ENCODE measurements around the gene EXOC4. TPM values are rescaled to one million over a fixed set of nuclear protein-coding genes. Genes with fewer than 3 reads are reported as not detected.

The EXOC4 gene
- total RNA-seq, 1 donor from 2014 or later, result 145 TPM

GRCh38 chr7:134067164-134067563, 814.3 kb downstream of the EXOC4 start:
- Mint-ChIP-seq H3K36me3 (ENCODE audit: insufficient read depth) (peaks cover 19% of the 10 kb centered on the region), H3K4me3 (ENCODE audit: low read depth) (no peak overlapping the region), H3K4me1 (ENCODE audit: low read depth) (no peaks in the 10 kb centered on the region), H3K27ac (no peak overlapping the region), H3K27me3 (no peaks in the 10 kb centered on the region), H3K9me3 (ENCODE audit: low read depth) (no peaks in the 10 kb centered on the region)
- no peak for TF ChIP-seq CTCF (IDR thresholded peaks at IDR 0.05; ENCODE audit: unreplicated experiment)
- no peak for DNase-seq (ENCODE audit: low spot score, unreplicated experiment)

- peak overlapping the region; percentile 35 for H3K27ac Mint-ChIP-seq
- no peak for DNase-seq (ENCODE audit: low spot score, unreplicated experiment)
- no peaks in the 10 kb centered on the region for H3K4me1 Mint-ChIP-seq (ENCODE audit: low read depth)
- H3K4me3 Mint-ChIP-seq (ENCODE audit: low read depth), result no peak overlapping the region
- no peak for TF ChIP-seq CTCF (IDR thresholded peaks at IDR 0.05; ENCODE audit: unreplicated experiment)
- no peaks in the 10 kb centered on the region for H3K9me3 Mint-ChIP-seq (ENCODE audit: low read depth)
- peaks cover 19% of the 10 kb centered on the region for H3K36me3 Mint-ChIP-seq (ENCODE audit: insufficient read depth)
- no peaks in the 10 kb centered on the region for H3K27me3 Mint-ChIP-seq
Observed at GRCh38 chr7:134068670-134069069, 815.8 kb downstream of the EXOC4 start.

- no peak for DNase-seq (ENCODE audit: low spot score, unreplicated experiment)
- no peaks in the 10 kb centered on the region for H3K9me3 Mint-ChIP-seq (ENCODE audit: low read depth)
- H3K4me1 Mint-ChIP-seq (ENCODE audit: low read depth), result no peaks in the 10 kb centered on the region
- TF ChIP-seq CTCF (IDR thresholded peaks at IDR 0.05; ENCODE audit: unreplicated experiment), result no peak
- H3K36me3 Mint-ChIP-seq (ENCODE audit: insufficient read depth), result peaks cover 18% of the 10 kb centered on the region
- H3K27ac Mint-ChIP-seq, result peak overlapping the region; percentile 35
- H3K4me3 Mint-ChIP-seq (ENCODE audit: low read depth), result no peak overlapping the region
- H3K27me3 Mint-ChIP-seq, result no peaks in the 10 kb centered on the region
Observed at GRCh38 chr7:134069187-134069586, 816.3 kb downstream of the EXOC4 start.

DNA sequence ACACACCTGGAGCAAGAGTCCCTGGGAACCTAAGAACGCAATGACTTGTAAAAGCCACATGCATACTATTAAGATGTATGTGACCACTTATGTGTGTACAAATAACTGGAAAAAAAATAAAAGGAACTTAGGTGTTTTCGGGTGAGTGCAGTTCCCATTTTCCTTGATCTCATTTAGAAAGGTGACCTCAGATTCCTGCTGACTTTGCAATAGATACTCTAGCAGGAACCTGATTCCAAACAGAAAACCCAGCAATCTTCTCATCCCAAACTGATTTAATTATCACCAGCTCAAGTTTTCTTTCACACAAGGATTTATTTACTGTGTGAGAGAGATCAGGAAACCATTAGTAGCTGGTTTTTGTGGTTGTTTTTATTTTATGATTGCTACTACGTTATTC, 817.8 kb downstream of the EXOC4 start:
- TF ChIP-seq CTCF (IDR thresholded peaks at IDR 0.05; ENCODE audit: unreplicated experiment), result no peak
- H3K36me3 Mint-ChIP-seq (ENCODE audit: insufficient read depth), result peaks cover 25% of the 10 kb centered on the region
- no peak overlapping the region for H3K27ac Mint-ChIP-seq
- no peak for DNase-seq (ENCODE audit: low spot score, unreplicated experiment)
- no peak overlapping the region for H3K4me3 Mint-ChIP-seq (ENCODE audit: low read depth)
- H3K9me3 Mint-ChIP-seq (ENCODE audit: low read depth), result peaks cover 1% of the 10 kb centered on the region
- no peaks in the 10 kb centered on the region for H3K27me3 Mint-ChIP-seq
- no peaks in the 10 kb centered on the region for H3K4me1 Mint-ChIP-seq (ENCODE audit: low read depth)

- peaks cover 23% of the 10 kb centered on the region for H3K36me3 Mint-ChIP-seq (ENCODE audit: insufficient read depth)
- no peaks in the 10 kb centered on the region for H3K4me1 Mint-ChIP-seq (ENCODE audit: low read depth)
- H3K4me3 Mint-ChIP-seq (ENCODE audit: low read depth), result no peak overlapping the region
- TF ChIP-seq CTCF (IDR thresholded peaks at IDR 0.05; ENCODE audit: unreplicated experiment), result no peak
- no peaks in the 10 kb centered on the region for H3K27me3 Mint-ChIP-seq
- H3K9me3 Mint-ChIP-seq (ENCODE audit: low read depth), result peaks cover 5% of the 10 kb centered on the region
- DNase-seq (ENCODE audit: low spot score, unreplicated experiment), result no peak
- no peak overlapping the region for H3K27ac Mint-ChIP-seq
Observed at GRCh38 chr7:134071355-134072331, 818.8 kb downstream of the EXOC4 start.

All from progenitor cell of endocrine pancreas (in vitro differentiated cells).